ENCODE data around the gene ALPL.

GRCh38 chr1:21494196-21494595, 15.0 kb upstream of the ALPL start:
- TF ChIP-seq CTCF (IDR thresholded peaks at IDR 0.05) (no peak), POLR2A (IDR thresholded peaks at IDR 0.05) (no peak), EP300 (IDR thresholded peaks at IDR 0.05) (no peak)

Measured in ovary (tissue), 3 donors.